Mesenchymal stem cell (in vitro differentiated cells and primary cell): ENCODE results near the gene DDX11.
"Not testable (repeated sequence)": the region's sequence is repeated elsewhere in the genome, so short reads cannot be mapped to it uniquely, and the experiment has no call there.

Experiments used
- DNase-seq: peaks from one replicate; pipeline ENCODE4 v3.0.0-alpha.2; 2013
- H2AFZ ChIP-seq: one replicate; pipeline ENCODE4 v1.6.1; 2013; ENCODE audit warnings: low read depth, mild to moderate bottlenecking, control low read depth, inconsistent platforms, low read length, moderate library complexity
- H2AK5ac ChIP-seq: 2 replicates; pipeline ENCODE4 v1.6.1; 2013; ENCODE audit warnings: low read length, moderate library complexity, mild to moderate bottlenecking, inconsistent platforms; ENCODE audit not compliant: severe bottlenecking
- H2BK120ac ChIP-seq: one replicate; pipeline ENCODE4 v1.6.1; 2013; ENCODE audit warnings: low read depth, mild to moderate bottlenecking, inconsistent platforms, low read length, moderate library complexity
- H2BK12ac ChIP-seq, 2 experiments: one replicate each; pipeline ENCODE4 v1.6.1; 2013; ENCODE audit warnings: inconsistent platforms in 2 of 2, low read length in 2 of 2, mild to moderate bottlenecking in 2 of 2, moderate library complexity in 2 of 2, control low read depth in 1 of 2
- H2BK15ac ChIP-seq: one replicate; pipeline ENCODE4 v1.6.1; 2013; ENCODE audit warnings: mild to moderate bottlenecking, low read depth, inconsistent platforms; ENCODE audit not compliant: poor library complexity, severe bottlenecking
- H2BK5ac ChIP-seq: 2 replicates; pipeline ENCODE4 v1.6.1; 2013; ENCODE audit warnings: low read depth, mild to moderate bottlenecking, low read length, control low read depth, inconsistent platforms; ENCODE audit not compliant: poor library complexity, severe bottlenecking
- H3K14ac ChIP-seq, 2 experiments: one replicate each; pipeline ENCODE4 v1.6.1; 2013; ENCODE audit warnings: inconsistent platforms in 2 of 2, low read length in 2 of 2, control low read depth in 1 of 2, mild to moderate bottlenecking in 1 of 2, moderate library complexity in 1 of 2
- H3K18ac ChIP-seq, 2 experiments: one replicate each; pipeline ENCODE4 v1.6.1; 2013; ENCODE audit warnings: inconsistent platforms in 2 of 2, low read length in 2 of 2, control low read depth in 1 of 2, low read depth in 1 of 2, mild to moderate bottlenecking in 1 of 2
- H3K23ac ChIP-seq, 2 experiments: one replicate each; pipeline ENCODE4 v1.6.1; 2013; ENCODE audit warnings: inconsistent platforms in 2 of 2, low read length in 2 of 2, mild to moderate bottlenecking in 2 of 2, moderate library complexity in 2 of 2, control low read depth in 1 of 2
- H3K27ac ChIP-seq: 2 replicates; pipeline ENCODE4 v1.5.1; 2013; ENCODE audit warnings: mild to moderate bottlenecking, moderate library complexity, low read length, control low read depth, inconsistent platforms; ENCODE audit not compliant: poor library complexity, severe bottlenecking
- H3K27me3 ChIP-seq, 2 experiments: 2 replicates each; pipeline versions ENCODE4 v1.6.1 to v1.7.0; 2013; ENCODE audit warnings: low read length in 2 of 2, mild to moderate bottlenecking in 2 of 2, moderate library complexity in 2 of 2, control low read depth in 1 of 2, inconsistent platforms in 1 of 2; ENCODE audit not compliant: control insufficient read depth in 1 of 2, insufficient read depth in 1 of 2
- H3K36me3 ChIP-seq, 2 experiments: 2 replicates each; pipeline versions ENCODE4 v1.6.1 to v1.7.0; 2013; ENCODE audit warnings: low read length in 2 of 2, control low read depth in 1 of 2, inconsistent platforms in 1 of 2, low read depth in 1 of 2, mild to moderate bottlenecking in 1 of 2; ENCODE audit not compliant: insufficient read depth in 2 of 2, control insufficient read depth in 1 of 2
- H3K4ac ChIP-seq, 2 experiments: one replicate each; pipeline ENCODE4 v1.6.1; 2013; ENCODE audit warnings: inconsistent platforms in 2 of 2, low read length in 2 of 2, mild to moderate bottlenecking in 2 of 2, moderate library complexity in 2 of 2, control low read depth in 1 of 2, low read depth in 1 of 2
- H3K4me1 ChIP-seq: 2 replicates; pipeline ENCODE4 v1.6.1; 2013; ENCODE audit warnings: low read depth, low read length, control low read depth; ENCODE audit not compliant: control insufficient read depth, insufficient read depth
- H3K4me2 ChIP-seq: 2 replicates; pipeline ENCODE4 v1.6.1; 2013; ENCODE audit warnings: low read length, mild to moderate bottlenecking, inconsistent platforms; ENCODE audit not compliant: poor library complexity, severe bottlenecking
- H3K4me3 ChIP-seq, 2 experiments: 2 replicates each; pipeline versions ENCODE4 v1.5.1 to v1.7.0; 2013; ENCODE audit warnings: low read length in 2 of 2, mild to moderate bottlenecking in 2 of 2, control low read depth in 1 of 2, low read depth in 1 of 2; ENCODE audit not compliant: insufficient read depth in 1 of 2
- H3K79me1 ChIP-seq: replicated peaks from 2 replicates; pipeline ENCODE4 v1.6.1; 2013; ENCODE audit warnings: mild to moderate bottlenecking, control low read depth, low read length, inconsistent platforms; ENCODE audit not compliant: poor library complexity, severe bottlenecking
- H3K9ac ChIP-seq: 2 replicates; pipeline ENCODE4 v1.7.0; 2013; ENCODE audit warnings: mild to moderate bottlenecking, low read length, moderate library complexity
- H3K9me3 ChIP-seq: 2 replicates; pipeline ENCODE4 v1.7.0; 2013; ENCODE audit warnings: mild to moderate bottlenecking, low read length; ENCODE audit not compliant: control insufficient read depth
- H4K8ac ChIP-seq: one replicate; pipeline ENCODE4 v1.6.1; 2013; ENCODE audit warnings: inconsistent platforms, mild to moderate bottlenecking, low read length, moderate library complexity
- H4K91ac ChIP-seq: one replicate; pipeline ENCODE4 v1.6.1; 2013; ENCODE audit warnings: mild to moderate bottlenecking, low read length, inconsistent platforms
- WGBS: methylation state at CpG from one replicate; pipeline ENCODE4 v1.1.7; 2013; ENCODE audit warnings: mixed read lengths; 5-methylcytosine and 5-hydroxymethylcytosine counted together

The DDX11 gene

GRCh38 chr12:31072962-31073361, 698 bp upstream of the DDX11 start:
- not testable (repeated sequence) for H3K4me2 ChIP-seq, H3K36me3 ChIP-seq, H2AK5ac ChIP-seq, H3K18ac ChIP-seq, H2AFZ ChIP-seq, H3K27me3 ChIP-seq, H3K23ac ChIP-seq, H4K91ac ChIP-seq, H3K4ac ChIP-seq, H2BK12ac ChIP-seq, H4K8ac ChIP-seq, H3K14ac ChIP-seq, DNase-seq, H2BK15ac ChIP-seq, H3K79me1 ChIP-seq, H3K27ac ChIP-seq, H3K4me1 ChIP-seq, H2BK5ac ChIP-seq, H2BK120ac ChIP-seq, H3K9me3 ChIP-seq
- peak overlapping the region in 1 of 2 experiments; percentile 89 for H3K4me3 ChIP-seq
- H3K9ac ChIP-seq = peak overlapping the region; percentile 89
- WGBS = 88% methylated on average over 5 of the region's 6 CpGs

DNA sequence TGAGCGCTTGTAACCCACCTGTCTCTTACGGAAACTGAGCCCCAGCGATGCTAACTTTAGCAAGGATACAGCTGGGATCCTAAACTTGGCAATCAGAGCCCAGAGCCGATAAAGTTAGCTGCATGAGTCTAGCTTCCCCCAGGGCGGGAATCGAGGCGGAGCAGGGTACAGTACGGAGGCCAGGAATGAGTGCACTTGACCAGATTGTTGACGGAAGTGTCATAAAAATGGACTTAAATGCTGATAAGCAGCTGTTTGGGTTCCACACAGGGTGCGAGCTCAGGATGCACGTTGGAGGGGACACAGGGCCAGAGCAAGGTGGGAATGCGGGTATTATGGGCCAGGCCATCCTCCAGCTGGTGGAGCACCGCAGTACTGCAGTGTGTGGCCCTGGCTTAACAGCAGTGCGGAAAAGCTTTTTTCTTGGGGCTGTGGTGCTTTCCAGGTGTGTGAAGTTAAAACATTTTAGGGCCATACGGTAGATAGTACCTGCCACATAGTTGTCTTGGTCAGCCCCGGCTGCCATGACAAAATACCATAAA, 744 bp downstream of the DDX11 start:
- Histone ChIP-seq H3K9ac (peak overlapping the region; percentile 89), H3K4ac (peak overlapping the region in 1 of 2 experiments; percentile 47), H3K18ac (peak overlapping the region in 1 of 2 experiments; percentile 46), H3K4me3 (peak overlapping the region; percentile 68 to 89), H3K27ac (peak overlapping the region; percentile 36), H3K4me2 (peak overlapping the region; percentile 75)
- H2AK5ac ChIP-seq, H3K9me3 ChIP-seq, H3K27me3 ChIP-seq, H3K4me1 ChIP-seq, H4K8ac ChIP-seq, H2BK120ac ChIP-seq, H3K79me1 ChIP-seq, H3K14ac ChIP-seq, H3K23ac ChIP-seq, H2BK5ac ChIP-seq, H4K91ac ChIP-seq, H3K36me3 ChIP-seq, H2BK12ac ChIP-seq, H2AFZ ChIP-seq, H2BK15ac ChIP-seq, DNase-seq: not testable (repeated sequence)
- 11% methylated on average over 13 of the region's 16 CpGs for WGBS

- not testable (repeated sequence) for H3K23ac ChIP-seq, H3K4ac ChIP-seq, H4K91ac ChIP-seq, H3K4me2 ChIP-seq, H3K79me1 ChIP-seq, H4K8ac ChIP-seq, H3K9ac ChIP-seq, H2BK12ac ChIP-seq, DNase-seq, H3K14ac ChIP-seq, H3K4me3 ChIP-seq, H2AK5ac ChIP-seq, H3K4me1 ChIP-seq, H2BK5ac ChIP-seq, H2BK15ac ChIP-seq, H3K9me3 ChIP-seq, H3K36me3 ChIP-seq, H2BK120ac ChIP-seq, H3K18ac ChIP-seq, H3K27ac ChIP-seq, H2AFZ ChIP-seq, H3K27me3 ChIP-seq
- 98% methylated on average over 6 of the region's 11 CpGs for WGBS
Measured at GRCh38 chr12:31076150-31076549, 2.5 kb downstream of the DDX11 start.

- not testable (repeated sequence) for H2AFZ ChIP-seq, H3K4ac ChIP-seq, H3K27ac ChIP-seq, H3K9me3 ChIP-seq, H2BK5ac ChIP-seq, H3K14ac ChIP-seq, H3K27me3 ChIP-seq, H2BK120ac ChIP-seq, H2BK15ac ChIP-seq, H2BK12ac ChIP-seq, H4K8ac ChIP-seq, H3K9ac ChIP-seq, H3K4me3 ChIP-seq, H3K79me1 ChIP-seq, H3K4me2 ChIP-seq, DNase-seq, H3K18ac ChIP-seq, H3K36me3 ChIP-seq, H4K91ac ChIP-seq, H2AK5ac ChIP-seq, H3K4me1 ChIP-seq, H3K23ac ChIP-seq
- WGBS = 85% methylated on average over 3 of the region's 4 CpGs
Measured at GRCh38 chr12:31077095-31077494, 3.4 kb downstream of the DDX11 start.
